ENCODE measurements around the gene PCNA.

DNA sequence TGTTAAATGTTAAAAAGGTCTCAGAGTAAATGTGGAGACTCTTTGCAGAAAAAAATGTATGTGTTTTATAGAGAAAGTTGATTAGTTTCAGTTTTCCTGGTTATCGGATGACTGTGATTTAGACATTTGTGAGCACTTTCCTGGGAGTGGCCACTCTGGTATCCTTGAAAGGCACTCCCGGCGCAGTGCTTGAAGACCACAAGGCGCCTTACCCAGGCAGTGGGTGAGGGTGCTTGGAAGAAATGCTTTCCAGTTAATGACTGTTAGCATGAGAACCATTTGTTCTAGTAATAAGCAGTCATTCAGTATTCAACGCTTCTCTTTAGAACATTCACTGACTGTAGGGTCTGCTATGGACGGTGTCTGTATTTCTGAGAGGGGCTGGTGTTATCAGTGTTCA is 14.2 kb upstream of the PCNA start:
- TF ChIP-seq POLR2AphosphoS5 (IDR thresholded peaks at IDR 0.05) = peak; percentile 14 to 45
- TF ChIP-seq CTCF (IDR thresholded peaks at IDR 0.05) = no peak
- peak in 1 of 4 donors; percentile 87 for TF ChIP-seq EP300 (IDR thresholded peaks at IDR 0.05)
